DND-41 (cell line): Measurements from ENCODE around the gene NOS1AP.

Experiments used
- EZH2 ChIP-seq: IDR thresholded peaks from 3 replicates; pipeline ENCODE4 v1.6.1; 2012; ENCODE audit warnings: borderline replicate concordance, low read depth, mild to moderate bottlenecking, moderate library complexity, low read length, inconsistent platforms; ENCODE audit not compliant: severe bottlenecking
- TF ChIP-seq, protein P1 (sequence below): IDR thresholded peaks from 2 replicates; pipeline ENCODE4 v1.5.1; 2012; ENCODE audit warnings: borderline replicate concordance, low read length, moderate library complexity, mild to moderate bottlenecking; ENCODE audit not compliant: poor library complexity, severe bottlenecking; ENCODE audit errors: extremely low read depth

DNA sequence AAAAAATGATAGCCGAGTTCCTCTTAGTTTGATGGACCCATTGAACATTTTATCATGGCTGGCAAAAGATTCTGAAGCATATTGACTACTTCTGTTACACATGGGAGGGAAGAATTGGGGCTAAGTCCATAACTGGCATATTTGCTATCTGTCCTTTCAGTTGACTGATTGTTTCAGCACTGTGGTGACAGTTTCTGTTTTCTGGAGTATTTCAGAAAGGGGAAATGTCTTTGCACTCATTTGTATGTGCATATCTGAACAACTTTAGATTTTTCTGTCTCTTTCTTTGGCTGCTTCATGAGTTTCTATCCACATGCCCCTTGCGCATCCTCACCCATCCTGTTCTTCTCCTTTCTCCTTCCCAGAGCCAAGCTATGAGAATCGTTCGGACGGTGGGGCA lies 274.0 kb downstream of the NOS1AP start:
- TF ChIP-seq, protein P1, sequence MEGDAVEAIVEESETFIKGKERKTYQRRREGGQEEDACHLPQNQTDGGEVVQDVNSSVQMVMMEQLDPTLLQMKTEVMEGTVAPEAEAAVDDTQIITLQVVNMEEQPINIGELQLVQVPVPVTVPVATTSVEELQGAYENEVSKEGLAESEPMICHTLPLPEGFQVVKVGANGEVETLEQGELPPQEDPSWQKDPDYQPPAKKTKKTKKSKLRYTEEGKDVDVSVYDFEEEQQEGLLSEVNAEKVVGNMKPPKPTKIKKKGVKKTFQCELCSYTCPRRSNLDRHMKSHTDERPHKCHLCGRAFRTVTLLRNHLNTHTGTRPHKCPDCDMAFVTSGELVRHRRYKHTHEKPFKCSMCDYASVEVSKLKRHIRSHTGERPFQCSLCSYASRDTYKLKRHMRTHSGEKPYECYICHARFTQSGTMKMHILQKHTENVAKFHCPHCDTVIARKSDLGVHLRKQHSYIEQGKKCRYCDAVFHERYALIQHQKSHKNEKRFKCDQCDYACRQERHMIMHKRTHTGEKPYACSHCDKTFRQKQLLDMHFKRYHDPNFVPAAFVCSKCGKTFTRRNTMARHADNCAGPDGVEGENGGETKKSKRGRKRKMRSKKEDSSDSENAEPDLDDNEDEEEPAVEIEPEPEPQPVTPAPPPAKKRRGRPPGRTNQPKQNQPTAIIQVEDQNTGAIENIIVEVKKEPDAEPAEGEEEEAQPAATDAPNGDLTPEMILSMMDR: no peak
- TF ChIP-seq EZH2: no peak
